ENCODE measurements around the gene ZNF22.

ZNF22 gene

GRCh38 chr10:44993922-44994751, 6.6 kb upstream of the ZNF22 start:
- H3K9me3 ChIP-seq (ENCODE audit: control insufficient read depth, insufficient read depth, low read length) = no peaks in the 10 kb centered on the region
- peaks cover 2% of the 10 kb centered on the region; the same call in 1 of the 2 replicates for H3K27me3 ChIP-seq (ENCODE audit: control insufficient read depth, insufficient read depth, low read length)
- H3K4me1 ChIP-seq (ENCODE audit: control insufficient read depth, insufficient read depth, low read length) = peaks cover 40% of the 10 kb centered on the region
- no peak overlapping the region for H3K4me3 ChIP-seq (ENCODE audit: low read depth, low read length)
- no peak overlapping the region for H3K27ac ChIP-seq (ENCODE audit: low read depth, low read length)
- H3K9ac ChIP-seq (ENCODE audit: low read depth, low read length) = no peak overlapping the region
- 0 out of 2 replicates have a peak, but pooled peaks cover 4% of the 10 kb centered on the region for H3K36me3 ChIP-seq (ENCODE audit: control insufficient read depth, insufficient read depth, low read length)

DNA sequence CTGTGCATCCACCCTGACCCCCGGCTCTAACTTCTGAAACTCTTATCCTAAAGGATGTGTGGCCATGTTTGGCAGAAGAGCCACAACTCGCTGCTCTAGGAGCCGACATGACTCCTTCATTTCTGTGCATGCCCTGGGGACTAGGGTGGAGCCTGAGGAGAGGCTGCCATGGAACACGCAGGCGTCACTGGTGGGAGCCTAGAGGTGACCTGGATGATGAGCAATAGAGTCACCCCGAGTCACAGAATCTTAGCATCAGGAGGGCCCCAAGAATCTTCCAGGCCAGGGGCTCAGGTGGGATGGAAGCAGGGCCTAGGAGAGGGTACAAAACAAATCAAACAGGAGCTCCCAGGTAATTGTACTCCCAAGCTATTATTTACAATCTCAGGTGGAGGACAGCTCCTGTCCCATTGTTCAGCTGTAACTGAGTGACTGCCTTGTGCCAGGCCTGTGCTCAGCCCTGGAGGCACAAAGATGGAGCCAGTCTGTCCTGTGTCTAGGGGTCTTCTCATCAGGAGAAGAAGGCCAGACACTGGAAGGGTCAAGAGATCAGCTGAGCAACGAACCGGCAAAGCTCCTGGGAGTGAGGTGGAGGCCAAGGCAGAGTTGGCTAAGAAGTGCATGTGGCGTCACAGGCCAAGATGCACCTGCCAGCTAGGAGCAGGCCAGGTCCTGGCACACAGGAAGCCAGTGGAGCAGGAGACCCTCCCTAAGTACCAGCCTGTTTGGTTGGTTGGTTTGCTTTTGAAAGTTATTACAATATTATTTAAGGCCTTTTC, 5.8 kb upstream of the ZNF22 start:
- Histone ChIP-seq H3K36me3 (ENCODE audit: control insufficient read depth, insufficient read depth, low read length) (0 out of 2 replicates have a peak, but pooled peaks cover 4% of the 10 kb centered on the region), H3K9me3 (ENCODE audit: control insufficient read depth, insufficient read depth, low read length) (no peaks in the 10 kb centered on the region), H3K9ac (ENCODE audit: low read depth, low read length) (no peak overlapping the region), H3K4me3 (ENCODE audit: low read depth, low read length) (no peak overlapping the region), H3K27ac (ENCODE audit: low read depth, low read length) (no peak overlapping the region), H3K27me3 (ENCODE audit: control insufficient read depth, insufficient read depth, low read length) (no peaks in the 10 kb centered on the region), H3K4me1 (ENCODE audit: control insufficient read depth, insufficient read depth, low read length) (peaks cover 32% of the 10 kb centered on the region)

DNA sequence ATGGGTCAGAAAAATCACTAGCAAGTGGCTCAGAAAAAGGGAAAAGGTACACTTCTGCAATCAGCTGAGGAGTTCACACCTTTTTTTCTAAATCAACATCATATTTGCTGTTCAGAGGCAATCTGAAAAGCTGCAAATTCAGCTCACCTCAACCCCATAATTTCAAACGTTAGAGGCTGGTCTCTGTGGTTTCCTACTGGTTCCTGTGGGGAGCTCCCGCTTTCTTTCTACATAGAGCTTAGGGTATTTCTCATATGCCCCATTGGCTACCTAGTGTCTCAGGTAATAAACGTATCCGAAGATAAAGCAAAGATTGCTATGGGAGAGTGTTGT, 5.2 kb upstream of the ZNF22 start:
- Histone ChIP-seq H3K4me1 (ENCODE audit: control insufficient read depth, insufficient read depth, low read length) (peaks cover 30% of the 10 kb centered on the region), H3K36me3 (ENCODE audit: control insufficient read depth, insufficient read depth, low read length) (0 out of 2 replicates have a peak, but pooled peaks cover 4% of the 10 kb centered on the region), H3K9me3 (ENCODE audit: control insufficient read depth, insufficient read depth, low read length) (no peaks in the 10 kb centered on the region), H3K27ac (ENCODE audit: low read depth, low read length) (no peak overlapping the region), H3K4me3 (ENCODE audit: low read depth, low read length) (no peak overlapping the region), H3K27me3 (ENCODE audit: control insufficient read depth, insufficient read depth, low read length) (peaks cover 5% of the 10 kb centered on the region; the same call in 1 of the 2 replicates), H3K9ac (ENCODE audit: low read depth, low read length) (no peak overlapping the region)

- no peak overlapping the region for H3K4me3 ChIP-seq (ENCODE audit: low read depth, low read length)
- H3K9ac ChIP-seq (ENCODE audit: low read depth, low read length) = no peak overlapping the region
- no peak overlapping the region for H3K27ac ChIP-seq (ENCODE audit: low read depth, low read length)
- H3K36me3 ChIP-seq (ENCODE audit: control insufficient read depth, insufficient read depth, low read length) = 0 out of 2 replicates have a peak, but pooled peaks cover 4% of the 10 kb centered on the region
- H3K27me3 ChIP-seq (ENCODE audit: control insufficient read depth, insufficient read depth, low read length) = peaks cover 5% of the 10 kb centered on the region; the same call in 1 of the 2 replicates
- no peaks in the 10 kb centered on the region for H3K9me3 ChIP-seq (ENCODE audit: control insufficient read depth, insufficient read depth, low read length)
- H3K4me1 ChIP-seq (ENCODE audit: control insufficient read depth, insufficient read depth, low read length) = peaks cover 25% of the 10 kb centered on the region
Measured at GRCh38 chr10:44995914-44996669, 4.6 kb upstream of the ZNF22 start.

GRCh38 chr10:44997105-44997748, 3.5 kb upstream of the ZNF22 start:
- H3K9me3 ChIP-seq (ENCODE audit: control insufficient read depth, insufficient read depth, low read length) = no peaks in the 10 kb centered on the region
- peaks cover 5% of the 10 kb centered on the region; the same call in 1 of the 2 replicates for H3K27me3 ChIP-seq (ENCODE audit: control insufficient read depth, insufficient read depth, low read length)
- no peaks in the 10 kb centered on the region for H3K36me3 ChIP-seq (ENCODE audit: control insufficient read depth, insufficient read depth, low read length)
- no peak overlapping the region for H3K9ac ChIP-seq (ENCODE audit: low read depth, low read length)
- H3K4me3 ChIP-seq (ENCODE audit: low read depth, low read length) = no peak overlapping the region
- H3K27ac ChIP-seq (ENCODE audit: low read depth, low read length) = no peak overlapping the region
- peaks cover 18% of the 10 kb centered on the region for H3K4me1 ChIP-seq (ENCODE audit: control insufficient read depth, insufficient read depth, low read length)

DNA sequence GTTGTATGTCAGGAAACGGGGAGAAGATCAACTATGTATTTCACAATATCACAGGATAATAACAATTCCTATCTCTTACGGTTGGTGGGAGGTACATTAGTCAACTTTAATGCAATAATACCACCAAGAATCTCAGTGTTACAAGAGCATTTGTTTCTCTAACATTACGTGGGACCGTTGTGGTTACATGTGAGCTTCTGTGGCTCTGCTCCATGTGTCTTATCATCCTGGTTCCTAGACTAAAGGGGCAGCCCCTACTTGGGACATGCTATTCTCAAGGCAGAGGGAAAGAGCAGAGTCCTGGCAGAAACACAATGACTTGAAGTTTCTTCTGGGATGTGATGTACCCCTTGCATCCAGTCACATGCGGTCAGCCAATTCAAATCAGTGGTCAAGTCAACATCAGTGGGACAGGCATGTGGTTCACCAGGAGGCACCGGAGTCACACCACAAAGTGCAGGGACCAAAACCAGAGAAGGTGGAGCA, 2.5 kb upstream of the ZNF22 start:
- Histone ChIP-seq H3K4me3 (ENCODE audit: low read depth, low read length) (no peak overlapping the region), H3K27me3 (ENCODE audit: control insufficient read depth, insufficient read depth, low read length) (peaks cover 5% of the 10 kb centered on the region; the same call in 1 of the 2 replicates), H3K4me1 (ENCODE audit: control insufficient read depth, insufficient read depth, low read length) (peaks cover 18% of the 10 kb centered on the region), H3K9me3 (ENCODE audit: control insufficient read depth, insufficient read depth, low read length) (no peaks in the 10 kb centered on the region), H3K36me3 (ENCODE audit: control insufficient read depth, insufficient read depth, low read length) (peaks cover under 1% of the 10 kb centered on the region), H3K9ac (ENCODE audit: low read depth, low read length) (no peak overlapping the region), H3K27ac (ENCODE audit: low read depth, low read length) (no peak overlapping the region)

- Histone ChIP-seq H3K4me1 (ENCODE audit: control insufficient read depth, insufficient read depth, low read length) (peaks cover 11% of the 10 kb centered on the region), H3K36me3 (ENCODE audit: control insufficient read depth, insufficient read depth, low read length) (peaks cover 21% of the 10 kb centered on the region), H3K27me3 (ENCODE audit: control insufficient read depth, insufficient read depth, low read length) (peaks cover 5% of the 10 kb centered on the region; the same call in 1 of the 2 replicates), H3K9me3 (ENCODE audit: control insufficient read depth, insufficient read depth, low read length) (no peaks in the 10 kb centered on the region), H3K9ac (ENCODE audit: low read depth, low read length) (peak overlapping the region; percentile 65), H3K4me3 (ENCODE audit: low read depth, low read length) (peak overlapping the region; percentile 64), H3K27ac (ENCODE audit: low read depth, low read length) (peak overlapping the region; percentile 76)
Measured at GRCh38 chr10:45000138-45000751, 478 bp upstream of the ZNF22 start.

GRCh38 chr10:45001381-45002148, 842 bp downstream of the ZNF22 start:
- H3K27me3 ChIP-seq (ENCODE audit: control insufficient read depth, insufficient read depth, low read length) = peaks cover 5% of the 10 kb centered on the region; the same call in 1 of the 2 replicates
- H3K36me3 ChIP-seq (ENCODE audit: control insufficient read depth, insufficient read depth, low read length) = peaks cover 24% of the 10 kb centered on the region
- no peaks in the 10 kb centered on the region for H3K9me3 ChIP-seq (ENCODE audit: control insufficient read depth, insufficient read depth, low read length)
- H3K4me3 ChIP-seq (ENCODE audit: low read depth, low read length) = peak overlapping the region; percentile 64
- H3K9ac ChIP-seq (ENCODE audit: low read depth, low read length) = peak overlapping the region; percentile 65
- peaks cover 11% of the 10 kb centered on the region for H3K4me1 ChIP-seq (ENCODE audit: control insufficient read depth, insufficient read depth, low read length)
- peak overlapping the region; percentile 76 for H3K27ac ChIP-seq (ENCODE audit: low read depth, low read length)

DNA sequence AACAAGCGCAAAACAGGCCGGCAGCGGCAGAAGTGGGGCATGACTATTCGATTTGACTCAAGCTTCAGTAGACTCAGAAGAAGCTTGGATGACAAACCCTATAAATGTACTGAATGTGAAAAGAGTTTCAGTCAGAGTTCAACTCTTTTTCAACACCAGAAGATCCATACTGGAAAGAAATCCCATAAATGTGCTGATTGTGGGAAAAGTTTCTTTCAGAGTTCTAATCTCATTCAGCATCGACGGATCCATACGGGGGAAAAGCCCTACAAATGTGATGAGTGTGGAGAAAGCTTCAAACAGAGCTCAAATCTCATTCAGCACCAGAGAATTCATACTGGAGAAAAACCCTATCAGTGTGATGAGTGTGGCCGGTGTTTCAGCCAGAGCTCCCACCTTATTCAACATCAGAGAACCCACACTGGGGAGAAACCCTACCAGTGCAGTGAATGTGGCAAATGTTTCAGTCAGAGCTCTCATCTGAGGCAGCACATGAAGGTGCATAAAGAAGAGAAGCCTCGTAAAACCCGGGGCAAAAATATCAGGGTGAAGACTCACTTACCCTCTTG, 2.8 kb downstream of the ZNF22 start:
- Histone ChIP-seq H3K27me3 (ENCODE audit: control insufficient read depth, insufficient read depth, low read length) (peaks cover 5% of the 10 kb centered on the region; the same call in 1 of the 2 replicates), H3K4me3 (ENCODE audit: low read depth, low read length) (no peak overlapping the region), H3K4me1 (ENCODE audit: control insufficient read depth, insufficient read depth, low read length) (peaks cover 11% of the 10 kb centered on the region), H3K36me3 (ENCODE audit: control insufficient read depth, insufficient read depth, low read length) (peaks cover 24% of the 10 kb centered on the region), H3K9ac (ENCODE audit: low read depth, low read length) (no peak overlapping the region), H3K9me3 (ENCODE audit: control insufficient read depth, insufficient read depth, low read length) (no peaks in the 10 kb centered on the region), H3K27ac (ENCODE audit: low read depth, low read length) (no peak overlapping the region)
